Calu3 (cell line): ENCODE data around the gene RAX. TPM values are rescaled to one million over a fixed set of nuclear protein-coding genes. Genes with fewer than 3 reads are reported as not detected.
"Not testable (repeated sequence)": the region's sequence is repeated elsewhere in the genome, so short reads cannot be mapped to it uniquely, and the experiment has no call there.

Source experiments
- BruUV-seq: library from RNA; stranded (reverse); fragments of 400-500 nt; replicated peaks from 2 replicates; lab custom pipeline; 2021; lab: Mats Ljungman, UMichigan
- CTCF ChIA-PET: fragments of 300-600 bp; sonication (Branson Sonifier 250); formaldehyde crosslinking; loops from one replicate; lab custom pipeline; 2022; ENCODE audit warnings: antibody characterized with exemption; lab: Charles Lee
- DNase-seq: peaks from one replicate; pipeline ENCODE4 v3.0.0; 2022
- H3K27ac Mint-ChIP-seq: one replicate; pipeline ENCODE4 v1.8.0; 2022; ENCODE audit warnings: mixed read lengths; ENCODE audit not compliant: unreplicated experiment
- H3K27me3 Mint-ChIP-seq: one replicate; pipeline ENCODE4 v1.8.0; 2022; ENCODE audit warnings: mixed read lengths; ENCODE audit not compliant: unreplicated experiment
- H3K36me3 Mint-ChIP-seq: one replicate; pipeline ENCODE4 v1.8.0; 2022; ENCODE audit warnings: mild to moderate bottlenecking, moderate library complexity, mixed read lengths; ENCODE audit not compliant: insufficient read depth, unreplicated experiment
- H3K4me1 Mint-ChIP-seq: one replicate; pipeline ENCODE4 v1.8.0; 2022; ENCODE audit warnings: mild to moderate bottlenecking, low read depth, mixed read lengths; ENCODE audit not compliant: unreplicated experiment
- H3K4me3 Mint-ChIP-seq: one replicate; pipeline ENCODE4 v1.8.0; 2022; ENCODE audit warnings: mild to moderate bottlenecking, low read depth, moderate library complexity, mixed read lengths; ENCODE audit not compliant: unreplicated experiment
- H3K9me3 Mint-ChIP-seq: one replicate; pipeline ENCODE4 v1.8.0; 2022; ENCODE audit warnings: low read depth, mixed read lengths; ENCODE audit not compliant: unreplicated experiment
- intact Hi-C: fragments of 100-400 bp; cut with micrococcal nuclease; formaldehyde crosslinking; loops from one replicate; pipeline ENCODE4 v1.10.0; 2022; ENCODE audit not compliant: unreplicated experiment
- total RNA-seq: library from RNA; stranded (reverse); gene quantifications from 2 replicates; pipeline ENCODE4 v1.2.3, GENCODE V29; 2022
- TF ChIP-seq, protein P1 (sequence below): fragments of 200-600 bp; IDR thresholded peaks from one replicate; pipeline ENCODE4 v1.8.0; 2022; ENCODE audit warnings: antibody characterized with exemption; ENCODE audit not compliant: unreplicated experiment

The RAX gene
- total RNA-seq, 1 experiment from 2014 or later: not detected

DNA sequence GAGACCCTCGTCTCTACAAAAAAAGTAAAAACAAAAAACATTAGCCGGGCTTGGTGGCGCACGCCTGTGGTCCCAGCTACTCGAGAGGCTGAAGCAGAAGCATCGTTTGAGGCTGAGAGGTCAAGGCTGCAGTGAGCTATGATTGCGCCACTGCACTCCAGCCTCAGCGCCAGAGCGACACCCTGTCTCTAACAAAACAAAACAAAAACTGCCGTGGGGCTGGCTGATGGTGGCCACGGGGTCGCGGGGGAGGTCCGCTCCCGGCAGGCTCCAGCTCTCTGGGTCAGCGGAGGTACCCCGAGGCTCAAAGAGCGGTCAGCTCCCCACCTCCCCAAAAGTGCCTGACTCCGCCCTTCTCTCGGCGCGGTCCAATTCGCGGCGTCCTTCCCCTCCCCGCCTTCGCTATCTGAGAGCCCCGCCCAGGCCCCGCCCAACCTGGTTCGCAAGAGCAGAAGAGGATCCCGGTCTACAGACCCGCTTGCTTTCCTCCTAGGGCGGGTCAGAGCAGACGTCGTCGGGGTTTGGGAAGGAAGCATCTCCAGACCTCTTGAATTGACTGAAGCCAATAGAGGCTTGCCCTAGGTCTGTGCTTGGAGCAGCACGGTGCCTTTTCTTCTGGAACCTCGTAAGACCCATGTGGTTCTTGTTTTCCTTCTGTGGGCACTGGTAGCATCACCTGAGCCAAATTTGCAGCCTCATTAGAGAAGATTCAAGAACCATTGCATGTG is 7.8 kb downstream of the RAX start:
- Mint-ChIP-seq H3K27me3 (peaks cover 91% of the 10 kb centered on the region), H3K9me3 (no peaks in the 10 kb centered on the region), H3K27ac (no peak overlapping the region), H3K4me1 (peaks cover 36% of the 10 kb centered on the region), H3K4me3 (peak overlapping the region; percentile 49), H3K36me3 (peaks cover 5% of the 10 kb centered on the region)
- CTCF ChIA-PET: interaction anchor here (0.5 to 3.7 kb wide), 3 partner anchors 30 to 137 kb away, joined by 4 to 13 read pairs (median 5); no protein-coding TSS in a partner anchor
- intact Hi-C loops: no loop called here
- TF ChIP-seq, protein P1, sequence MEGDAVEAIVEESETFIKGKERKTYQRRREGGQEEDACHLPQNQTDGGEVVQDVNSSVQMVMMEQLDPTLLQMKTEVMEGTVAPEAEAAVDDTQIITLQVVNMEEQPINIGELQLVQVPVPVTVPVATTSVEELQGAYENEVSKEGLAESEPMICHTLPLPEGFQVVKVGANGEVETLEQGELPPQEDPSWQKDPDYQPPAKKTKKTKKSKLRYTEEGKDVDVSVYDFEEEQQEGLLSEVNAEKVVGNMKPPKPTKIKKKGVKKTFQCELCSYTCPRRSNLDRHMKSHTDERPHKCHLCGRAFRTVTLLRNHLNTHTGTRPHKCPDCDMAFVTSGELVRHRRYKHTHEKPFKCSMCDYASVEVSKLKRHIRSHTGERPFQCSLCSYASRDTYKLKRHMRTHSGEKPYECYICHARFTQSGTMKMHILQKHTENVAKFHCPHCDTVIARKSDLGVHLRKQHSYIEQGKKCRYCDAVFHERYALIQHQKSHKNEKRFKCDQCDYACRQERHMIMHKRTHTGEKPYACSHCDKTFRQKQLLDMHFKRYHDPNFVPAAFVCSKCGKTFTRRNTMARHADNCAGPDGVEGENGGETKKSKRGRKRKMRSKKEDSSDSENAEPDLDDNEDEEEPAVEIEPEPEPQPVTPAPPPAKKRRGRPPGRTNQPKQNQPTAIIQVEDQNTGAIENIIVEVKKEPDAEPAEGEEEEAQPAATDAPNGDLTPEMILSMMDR: no peak
- DNase-seq: peak; percentile 36
- BruUV-seq: no TSS peak

DNA sequence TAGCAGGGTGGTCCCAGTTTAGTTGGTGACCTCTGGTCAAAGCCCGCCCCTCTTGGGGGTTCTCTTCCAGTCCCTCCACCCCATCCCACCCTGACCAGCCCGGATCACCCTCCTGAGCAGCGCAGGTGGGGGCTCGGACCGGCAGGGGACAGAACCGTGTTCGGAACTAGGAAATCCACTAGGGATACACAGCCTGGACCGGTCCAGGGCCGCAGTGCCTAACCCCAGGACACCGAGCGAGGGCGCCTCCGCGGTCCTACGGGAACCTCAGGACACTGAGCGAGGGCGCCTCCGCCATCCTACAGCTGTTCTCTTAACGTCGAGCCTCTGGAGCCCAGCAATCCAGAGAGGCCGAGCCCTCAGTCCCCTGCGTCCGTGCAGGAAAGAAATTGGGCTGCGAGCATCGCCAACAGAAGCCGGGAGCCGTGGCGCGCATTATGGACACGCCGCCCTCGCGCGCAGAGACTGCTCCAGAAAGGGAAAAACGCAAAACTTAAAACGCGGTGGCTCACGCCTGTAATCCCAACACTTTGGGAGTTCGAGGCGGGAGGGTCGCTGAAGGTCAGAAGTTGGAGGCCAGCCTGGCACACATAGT is 8.5 kb downstream of the RAX start:
- TF ChIP-seq, protein P1: no peak
- peaks cover 5% of the 10 kb centered on the region for H3K36me3 Mint-ChIP-seq
- H3K4me3 Mint-ChIP-seq: peak overlapping the region; percentile 49
- DNase-seq: no peak
- H3K27ac Mint-ChIP-seq: no peak overlapping the region
- peaks cover 91% of the 10 kb centered on the region for H3K27me3 Mint-ChIP-seq
- H3K9me3 Mint-ChIP-seq: no peaks in the 10 kb centered on the region
- BruUV-seq: no TSS peak
- intact Hi-C loops: no loop called here
- peaks cover 32% of the 10 kb centered on the region for H3K4me1 Mint-ChIP-seq
- CTCF ChIA-PET: interaction anchor here (0.5 to 3.7 kb wide), 5 partner anchors 16 to 138 kb away, joined by 3 to 13 read pairs (median 5); no protein-coding TSS in a partner anchor

DNA sequence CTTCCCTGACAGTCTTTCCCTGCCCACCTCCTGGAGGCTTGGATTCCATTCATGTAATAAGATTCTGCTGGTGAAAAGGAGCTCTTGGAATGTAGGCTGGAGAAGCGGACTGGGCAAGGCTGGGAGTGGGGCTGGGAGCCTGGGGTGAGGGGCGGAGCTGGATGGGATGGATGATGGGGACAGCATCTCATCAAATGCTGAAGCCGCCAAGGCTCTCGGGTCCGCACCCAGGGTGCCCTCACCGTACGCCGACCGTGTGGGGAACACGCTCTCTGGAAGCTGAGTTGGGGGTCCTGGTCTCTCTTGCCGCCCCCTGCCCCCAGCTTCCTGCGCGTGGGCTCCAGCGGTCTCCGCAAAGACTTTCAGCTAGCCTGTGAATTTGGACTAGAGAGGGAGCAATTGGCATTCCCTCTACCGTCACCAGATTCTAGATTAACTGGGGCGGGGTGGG is 9.1 kb downstream of the RAX start:
- TF ChIP-seq, protein P1: no peak
- H3K27me3 Mint-ChIP-seq: peaks cover 91% of the 10 kb centered on the region
- peak overlapping the region; percentile 38 for H3K4me3 Mint-ChIP-seq
- intact Hi-C loops: no loop called here
- H3K4me1 Mint-ChIP-seq: peaks cover 26% of the 10 kb centered on the region
- CTCF ChIA-PET: interaction anchor here (0.6 to 3.7 kb wide), 4 partner anchors 15 to 559 kb away, joined by 3 to 13 read pairs (median 4); no protein-coding TSS in a partner anchor
- DNase-seq: no peak
- H3K27ac Mint-ChIP-seq: no peak overlapping the region
- H3K9me3 Mint-ChIP-seq: no peaks in the 10 kb centered on the region
- BruUV-seq: no TSS peak
- H3K36me3 Mint-ChIP-seq: peaks cover 5% of the 10 kb centered on the region

DNA sequence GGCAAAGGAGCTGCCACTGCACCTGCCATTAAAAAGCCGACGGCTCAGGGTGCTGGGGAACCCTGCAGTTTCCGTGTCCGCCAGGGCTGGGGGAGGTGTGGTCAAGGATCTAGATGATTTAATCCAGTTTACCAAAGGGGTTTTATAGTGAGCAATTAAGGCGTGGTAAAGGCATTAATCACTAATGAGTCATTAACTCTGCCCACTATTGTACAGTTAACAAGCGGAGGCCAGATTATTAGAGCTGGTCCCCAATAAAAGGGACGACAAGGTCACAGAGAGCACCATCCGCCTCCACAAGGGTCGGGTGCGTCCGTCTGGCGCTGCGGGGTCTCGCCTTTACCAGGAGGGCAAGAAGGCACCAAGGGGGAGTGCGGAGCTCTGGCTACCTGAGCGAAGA is 9.6 kb downstream of the RAX start:
- H3K4me3 Mint-ChIP-seq: peak overlapping the region; percentile 38
- CTCF ChIA-PET: interaction anchor here (0.6 to 3.7 kb wide), 6 partner anchors 15 to 560 kb away, joined by 3 to 13 read pairs (median 4); no protein-coding TSS in a partner anchor
- peak; percentile 46 for DNase-seq

DNA sequence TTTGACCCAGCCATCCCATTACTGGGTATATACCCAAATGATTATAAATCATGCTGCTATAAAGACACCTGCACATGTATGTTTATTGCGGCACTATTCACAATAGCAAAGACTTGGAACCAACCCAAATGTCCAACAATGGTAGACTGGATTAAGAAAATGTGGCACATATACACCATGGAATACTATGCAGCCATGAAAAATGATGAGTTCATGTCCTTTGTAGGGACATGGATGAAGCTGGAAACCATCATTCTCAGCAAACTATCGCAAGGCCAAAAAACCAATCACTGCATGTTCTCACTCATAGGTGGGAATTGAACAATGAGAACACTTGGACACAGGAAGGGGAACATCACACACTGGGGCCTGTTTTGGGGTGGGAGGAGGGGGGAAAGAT is 11.0 kb downstream of the RAX start:
- DNase-seq, H3K4me3 Mint-ChIP-seq, H3K27ac Mint-ChIP-seq, H3K36me3 Mint-ChIP-seq, intact Hi-C loops, CTCF ChIA-PET, H3K4me1 Mint-ChIP-seq, BruUV-seq, H3K9me3 Mint-ChIP-seq: not testable (repeated sequence)
- H3K27me3 Mint-ChIP-seq: peaks cover 91% of the 10 kb centered on the region

More for the DNA sequence above, 9.6 kb downstream of the RAX start:
- Mint-ChIP-seq H3K4me1 (peaks cover 24% of the 10 kb centered on the region), H3K27ac (no peak overlapping the region), H3K27me3 (peaks cover 91% of the 10 kb centered on the region), H3K9me3 (no peaks in the 10 kb centered on the region), H3K36me3 (peaks cover 2% of the 10 kb centered on the region)
- TF ChIP-seq, protein P1: no peak
- intact Hi-C loops: no loop called here
- BruUV-seq: no TSS peak

DNA sequence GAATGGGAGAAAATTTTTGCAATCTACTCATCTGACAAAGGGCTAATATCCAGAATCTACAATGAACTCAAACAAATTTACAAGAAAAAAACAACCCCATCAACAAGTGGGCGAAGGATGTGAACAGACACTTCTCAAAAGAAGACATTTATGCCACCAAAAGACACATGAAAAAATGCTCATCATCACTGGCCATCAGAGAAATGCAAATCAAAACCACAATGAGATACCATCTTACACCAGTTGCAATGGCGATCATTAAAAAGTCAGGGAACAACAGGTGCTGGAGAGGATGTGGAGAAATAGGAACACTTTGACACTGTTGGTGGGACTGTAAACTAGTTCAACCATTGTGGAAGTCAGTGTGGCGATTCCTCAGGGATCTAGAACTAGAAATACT is 11.4 kb downstream of the RAX start:
- intact Hi-C loops, H3K4me1 Mint-ChIP-seq, H3K4me3 Mint-ChIP-seq, H3K9me3 Mint-ChIP-seq, H3K36me3 Mint-ChIP-seq, CTCF ChIA-PET, H3K27ac Mint-ChIP-seq, BruUV-seq, DNase-seq: not testable (repeated sequence)
- H3K27me3 Mint-ChIP-seq: peaks cover 91% of the 10 kb centered on the region
